Smooth muscle cell (in vitro differentiated cells): ENCODE results near the gene WBP2. TPM values are rescaled to one million over a fixed set of nuclear protein-coding genes. Genes with fewer than 3 reads are reported as not detected.
"Not testable (repeated sequence)": the region's sequence is repeated elsewhere in the genome, so short reads cannot be mapped to it uniquely, and the experiment has no call there.

Experiments used
- DNase-seq: peaks from one replicate; lab custom pipeline; 2025; ENCODE audit not compliant: unreplicated experiment; lab: John Stamatoyannopoulos, UW
- H2AFZ ChIP-seq: fragments of 200-600 bp; sonication (generic); 2 replicates; pipeline ENCODE4 v1.6.0; 2016; ENCODE audit warnings: antibody characterized with exemption, low read depth, mild to moderate bottlenecking
- H3F3A ChIP-seq: fragments of 200-600 bp; sonication (generic); 2 replicates; pipeline ENCODE4 v1.6.0; 2017; ENCODE audit warnings: antibody characterized with exemption, low read depth
- H3K27ac ChIP-seq: fragments of 200-600 bp; sonication (generic); 2 replicates; pipeline ENCODE4 v1.5.1; 2016; ENCODE audit warnings: low read depth, mild to moderate bottlenecking
- H3K27me3 ChIP-seq: fragments of 200-600 bp; sonication (generic); 2 replicates; pipeline ENCODE4 v1.6.1; 2016; ENCODE audit warnings: low read depth, mild to moderate bottlenecking
- H3K36me3 ChIP-seq: fragments of 200-600 bp; sonication (generic); 2 replicates; pipeline ENCODE4 v1.5.1; 2016; ENCODE audit warnings: low read depth
- H3K4me1 ChIP-seq: fragments of 200-600 bp; sonication (generic); 2 replicates; pipeline ENCODE4 v1.5.1; 2016; ENCODE audit warnings: low read depth
- H3K4me2 ChIP-seq: fragments of 200-600 bp; sonication (generic); 2 replicates; pipeline ENCODE4 v1.6.0; 2016; ENCODE audit warnings: mild to moderate bottlenecking
- H3K4me3 ChIP-seq: fragments of 200-600 bp; sonication (generic); 2 replicates; pipeline ENCODE4 v1.5.1; 2016; ENCODE audit warnings: mild to moderate bottlenecking
- H3K79me2 ChIP-seq: fragments of 200-600 bp; sonication (generic); 2 replicates; pipeline ENCODE4 v1.6.0; 2016; ENCODE audit warnings: low read depth, mild to moderate bottlenecking
- H3K9ac ChIP-seq: fragments of 200-600 bp; sonication (generic); 2 replicates; pipeline ENCODE4 v1.6.0; 2016; ENCODE audit warnings: low read depth
- H3K9me3 ChIP-seq: fragments of 200-600 bp; sonication (generic); replicated peaks from 2 replicates; pipeline ENCODE4 v1.5.1; 2016; ENCODE audit warnings: low read depth
- H4K20me1 ChIP-seq: fragments of 200-600 bp; sonication (generic); 2 replicates; pipeline ENCODE4 v1.6.0; 2016; ENCODE audit warnings: low read depth
- WGBS: methylation state at CpG from one replicate; pipeline ENCODE4 v1.1.7; 2016; ENCODE audit warnings: low lambda C conversion rate; 5-methylcytosine and 5-hydroxymethylcytosine counted together
- polyA plus RNA-seq: library from polyadenylated mRNA; unstranded; fragments of >200 nt; fragmentation: Nextera tagmentation; extraction: Ambion mirVana; gene quantifications from 2 replicates; pipeline ENCODE4 v1.2.1, GENCODE V29; 2016
- total RNA-seq: library from RNA; depleted of rRNA; stranded (reverse); fragments of >200 nt; gene quantifications from 2 replicates; pipeline ENCODE4 v1.2.3, GENCODE V29; 2014
- TF ChIP-seq, protein P1 (sequence below): fragments of 200-600 bp; sonication (generic); IDR thresholded peaks from 2 replicates; pipeline ENCODE4 v1.5.1; 2017; ENCODE audit warnings: borderline replicate concordance, mild to moderate bottlenecking, antibody characterized with exemption; ENCODE audit not compliant: insufficient read depth, poor library complexity, severe bottlenecking

Gene WBP2
- total and polyA plus RNA-seq, 2 experiments from 2014 or later, result 26.4 to 91.4 TPM

DNA sequence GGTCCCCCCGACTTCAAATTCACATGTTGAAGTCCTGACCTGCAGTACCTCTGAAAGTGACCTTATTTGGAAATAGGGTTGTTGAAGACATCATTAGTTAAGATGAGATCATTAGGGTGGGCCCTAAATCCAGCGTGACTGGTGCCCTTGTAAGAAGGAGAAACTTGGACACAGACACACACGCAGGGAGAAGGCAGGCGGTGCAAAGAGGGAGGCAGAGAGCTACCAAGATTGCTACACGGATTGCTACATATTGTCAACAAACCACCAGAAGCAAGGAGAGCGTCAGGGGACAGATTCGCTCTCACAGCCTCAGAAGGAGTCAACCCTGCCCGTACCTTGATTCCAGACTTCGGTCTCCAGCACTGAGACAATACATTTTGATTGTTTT lies 6.8 kb upstream of the WBP2 start:
- H3K4me2 ChIP-seq, result no peak overlapping the region
- H2AFZ ChIP-seq, result no peak overlapping the region
- no peak overlapping the region for H3K9ac ChIP-seq
- no peaks in the 10 kb centered on the region for H3F3A ChIP-seq
- H3K27me3 ChIP-seq, result no peaks in the 10 kb centered on the region
- DNase-seq, result no peak
- no peaks in the 10 kb centered on the region for H3K79me2 ChIP-seq
- no peaks in the 10 kb centered on the region for H4K20me1 ChIP-seq
- H3K27ac ChIP-seq, result no peak overlapping the region
- no peak overlapping the region for H3K4me3 ChIP-seq
- H3K4me1 ChIP-seq, result no peaks in the 10 kb centered on the region
- no peaks in the 10 kb centered on the region for H3K9me3 ChIP-seq
- no peaks in the 10 kb centered on the region for H3K36me3 ChIP-seq
- WGBS, result 86% methylated on average over 9 of the region's 9 CpGs
- TF ChIP-seq, protein P1, sequence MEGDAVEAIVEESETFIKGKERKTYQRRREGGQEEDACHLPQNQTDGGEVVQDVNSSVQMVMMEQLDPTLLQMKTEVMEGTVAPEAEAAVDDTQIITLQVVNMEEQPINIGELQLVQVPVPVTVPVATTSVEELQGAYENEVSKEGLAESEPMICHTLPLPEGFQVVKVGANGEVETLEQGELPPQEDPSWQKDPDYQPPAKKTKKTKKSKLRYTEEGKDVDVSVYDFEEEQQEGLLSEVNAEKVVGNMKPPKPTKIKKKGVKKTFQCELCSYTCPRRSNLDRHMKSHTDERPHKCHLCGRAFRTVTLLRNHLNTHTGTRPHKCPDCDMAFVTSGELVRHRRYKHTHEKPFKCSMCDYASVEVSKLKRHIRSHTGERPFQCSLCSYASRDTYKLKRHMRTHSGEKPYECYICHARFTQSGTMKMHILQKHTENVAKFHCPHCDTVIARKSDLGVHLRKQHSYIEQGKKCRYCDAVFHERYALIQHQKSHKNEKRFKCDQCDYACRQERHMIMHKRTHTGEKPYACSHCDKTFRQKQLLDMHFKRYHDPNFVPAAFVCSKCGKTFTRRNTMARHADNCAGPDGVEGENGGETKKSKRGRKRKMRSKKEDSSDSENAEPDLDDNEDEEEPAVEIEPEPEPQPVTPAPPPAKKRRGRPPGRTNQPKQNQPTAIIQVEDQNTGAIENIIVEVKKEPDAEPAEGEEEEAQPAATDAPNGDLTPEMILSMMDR, result no peak

DNA sequence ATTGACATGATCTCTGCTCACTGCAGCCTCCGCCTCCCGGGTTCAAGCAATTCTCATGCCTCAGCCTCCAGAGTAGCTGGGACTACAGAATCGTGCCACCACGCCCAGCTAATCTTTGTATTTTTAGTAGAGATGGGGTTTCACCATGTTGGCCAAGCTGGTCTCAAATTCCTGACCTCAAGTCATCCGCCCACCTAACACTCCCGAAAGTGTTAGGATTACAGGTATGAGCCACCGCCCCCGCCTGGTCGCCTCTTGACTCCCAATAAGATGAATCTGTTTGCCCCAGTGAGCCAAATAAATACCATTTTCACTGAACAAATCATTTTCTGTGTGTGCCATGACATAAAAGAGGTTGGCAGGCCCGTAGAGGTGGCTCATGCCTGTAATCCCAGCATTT lies 4.2 kb upstream of the WBP2 start:
- not testable (repeated sequence) for H3K4me3 ChIP-seq, H3K27ac ChIP-seq, H3K27me3 ChIP-seq, H3K4me2 ChIP-seq, H3K9ac ChIP-seq, H3K79me2 ChIP-seq, H4K20me1 ChIP-seq, H3K36me3 ChIP-seq, DNase-seq, H3K9me3 ChIP-seq, H3F3A ChIP-seq, H3K4me1 ChIP-seq, H2AFZ ChIP-seq
- WGBS, result 94% methylated on average over 10 of the region's 10 CpGs

DNA sequence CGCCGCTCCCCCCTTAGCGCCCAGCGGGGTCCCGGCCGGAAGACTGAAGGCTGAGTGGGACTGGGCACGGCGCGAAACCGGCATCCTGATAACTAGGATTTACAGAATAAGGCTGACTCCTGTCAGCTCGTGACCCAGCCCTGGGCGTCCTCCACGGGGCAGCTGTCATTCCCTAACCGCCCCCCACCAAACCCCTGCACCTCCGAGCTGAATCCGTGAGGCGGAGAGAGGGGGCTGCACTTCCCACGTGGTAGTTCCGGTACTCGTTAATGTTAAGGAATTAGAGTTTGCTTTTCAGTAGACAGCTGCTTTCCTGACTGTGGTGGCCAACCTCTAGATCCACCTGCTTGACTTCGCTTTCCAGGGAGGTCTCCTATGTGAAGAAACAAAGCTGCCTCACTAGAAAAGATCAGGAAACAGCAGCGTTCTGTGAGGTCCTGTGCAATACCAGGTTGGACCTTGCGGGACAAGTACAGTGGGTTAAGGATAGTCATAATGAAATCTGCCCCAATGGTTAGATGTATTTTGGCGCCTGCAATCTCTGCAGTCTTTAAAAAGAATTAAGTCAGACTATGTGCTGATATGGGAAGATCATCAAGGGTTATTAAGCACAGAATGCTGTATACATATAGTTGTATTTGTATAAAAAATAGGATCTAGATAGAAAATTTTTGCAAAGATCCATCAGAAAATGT lies 1.1 kb upstream of the WBP2 start:
- Histone ChIP-seq H3F3A (peaks cover 10% of the 10 kb centered on the region), H3K9me3 (no peaks in the 10 kb centered on the region), H3K9ac (peak overlapping the region; percentile 82), H3K36me3 (no peaks in the 10 kb centered on the region), H3K27ac (peak overlapping the region; percentile 79), H2AFZ (peak overlapping the region; percentile 80), H3K4me3 (peak overlapping the region; percentile 75), H3K4me1 (peaks cover 8% of the 10 kb centered on the region), H3K79me2 (peaks cover 6% of the 10 kb centered on the region), H4K20me1 (peaks cover 16% of the 10 kb centered on the region), H3K4me2 (peak overlapping the region; percentile 90), H3K27me3 (no peaks in the 10 kb centered on the region)
- 4% methylated on average over 24 of the region's 24 CpGs for WGBS
- DNase-seq, result no peak
- TF ChIP-seq, protein P1, result no peak

DNA sequence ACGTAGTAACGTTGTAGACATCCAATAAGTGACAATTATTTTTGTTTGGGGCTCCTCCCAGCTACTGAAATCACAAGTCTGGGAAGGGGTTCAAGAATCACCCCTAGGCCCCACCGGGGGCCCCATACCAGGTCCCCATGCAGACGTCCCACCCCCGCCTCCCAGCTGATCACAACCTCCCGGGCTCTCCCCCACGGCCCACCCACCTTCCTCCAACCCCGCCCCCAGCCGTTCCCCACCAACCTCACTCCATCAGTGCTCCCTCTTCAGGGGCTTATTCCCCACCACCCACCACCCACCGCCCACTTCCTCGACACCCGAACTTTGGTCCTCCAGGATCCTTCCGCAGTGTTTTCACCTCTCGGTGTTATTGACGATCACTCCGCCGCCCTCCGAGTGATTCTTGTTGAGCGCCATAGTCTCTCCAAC lies 240 bp downstream of the WBP2 start:
- Histone ChIP-seq H3K9me3 (no peaks in the 10 kb centered on the region), H3F3A (peaks cover 10% of the 10 kb centered on the region), H4K20me1 (peaks cover 16% of the 10 kb centered on the region), H3K4me2 (peak overlapping the region; percentile 84), H2AFZ (no peak overlapping the region), H3K27ac (peak overlapping the region; percentile 81), H3K4me3 (peak overlapping the region; percentile 75), H3K79me2 (peaks cover 6% of the 10 kb centered on the region), H3K9ac (peak overlapping the region; percentile 68), H3K27me3 (no peaks in the 10 kb centered on the region), H3K4me1 (peaks cover 8% of the 10 kb centered on the region), H3K36me3 (no peaks in the 10 kb centered on the region)
- 1% methylated on average over 19 of the region's 19 CpGs for WGBS
- TF ChIP-seq, protein P1, result no peak
- DNase-seq, result no peak
